ENCODE data around the gene NOS1AP. TPM values are rescaled to one million over a fixed set of nuclear protein-coding genes. Genes with fewer than 3 reads are reported as not detected.

Gene NOS1AP
- total and polyA plus RNA-seq, 2 donors from 2014 or later, result 0.47 to 10.7 TPM

GRCh38 chr1:162118063-162118462 lies 48.6 kb downstream of the NOS1AP start:
- peaks cover 0 to 3% (median 0%) of the 10 kb centered on the region in 3 donors for H3K4me1 ChIP-seq (ENCODE audit: control insufficient read depth in 2 of 3, insufficient read depth in 2 of 3, low read depth in 1 of 3, low read length in 3 of 3)
- no peak overlapping the region for H3K4me3 ChIP-seq (ENCODE audit: low read length in 3 of 3)
- TF ChIP-seq, protein P1, sequence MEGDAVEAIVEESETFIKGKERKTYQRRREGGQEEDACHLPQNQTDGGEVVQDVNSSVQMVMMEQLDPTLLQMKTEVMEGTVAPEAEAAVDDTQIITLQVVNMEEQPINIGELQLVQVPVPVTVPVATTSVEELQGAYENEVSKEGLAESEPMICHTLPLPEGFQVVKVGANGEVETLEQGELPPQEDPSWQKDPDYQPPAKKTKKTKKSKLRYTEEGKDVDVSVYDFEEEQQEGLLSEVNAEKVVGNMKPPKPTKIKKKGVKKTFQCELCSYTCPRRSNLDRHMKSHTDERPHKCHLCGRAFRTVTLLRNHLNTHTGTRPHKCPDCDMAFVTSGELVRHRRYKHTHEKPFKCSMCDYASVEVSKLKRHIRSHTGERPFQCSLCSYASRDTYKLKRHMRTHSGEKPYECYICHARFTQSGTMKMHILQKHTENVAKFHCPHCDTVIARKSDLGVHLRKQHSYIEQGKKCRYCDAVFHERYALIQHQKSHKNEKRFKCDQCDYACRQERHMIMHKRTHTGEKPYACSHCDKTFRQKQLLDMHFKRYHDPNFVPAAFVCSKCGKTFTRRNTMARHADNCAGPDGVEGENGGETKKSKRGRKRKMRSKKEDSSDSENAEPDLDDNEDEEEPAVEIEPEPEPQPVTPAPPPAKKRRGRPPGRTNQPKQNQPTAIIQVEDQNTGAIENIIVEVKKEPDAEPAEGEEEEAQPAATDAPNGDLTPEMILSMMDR (IDR thresholded peaks at IDR 0.05; ENCODE audit: borderline replicate concordance, extremely low read depth, insufficient read depth), result no peak
- no peak overlapping the region for H3K27ac ChIP-seq (ENCODE audit: low read depth in 2 of 2, low read length in 2 of 2)
- DNase-seq (no peak), FAIRE-seq (no peak)
- H3K9ac ChIP-seq (ENCODE audit: low read length in 3 of 3), result no peak overlapping the region
- H3K36me3 ChIP-seq (ENCODE audit: control insufficient read depth in 2 of 3, insufficient read depth in 3 of 3, low read length in 3 of 3), result no peaks in the 10 kb centered on the region
- H3K9me3 ChIP-seq (ENCODE audit: control insufficient read depth in 2 of 3, insufficient read depth in 1 of 3, low read length in 3 of 3), result no peaks in the 10 kb centered on the region
- intact Hi-C loops (cut with DNase I), result no loop called here
- no peaks in the 10 kb centered on the region for H3K27me3 ChIP-seq (ENCODE audit: control insufficient read depth, insufficient read depth, low read length)

- TF ChIP-seq, protein P1 (IDR thresholded peaks at IDR 0.05; ENCODE audit: borderline replicate concordance, extremely low read depth, insufficient read depth), result no peak
- Histone ChIP-seq H3K27me3 (ENCODE audit: control insufficient read depth, insufficient read depth, low read length) (no peaks in the 10 kb centered on the region), H3K4me3 (ENCODE audit: low read length in 3 of 3) (no peak overlapping the region), H3K9ac (ENCODE audit: low read length in 3 of 3) (no peak overlapping the region), H3K27ac (ENCODE audit: low read depth in 2 of 2, low read length in 2 of 2) (no peak overlapping the region), H3K9me3 (ENCODE audit: control insufficient read depth in 2 of 3, insufficient read depth in 1 of 3, low read length in 3 of 3) (no peaks in the 10 kb centered on the region), H3K4me1 (ENCODE audit: control insufficient read depth in 2 of 3, insufficient read depth in 2 of 3, low read depth in 1 of 3, low read length in 3 of 3) (peaks cover 0 to 11% (median 3%) of the 10 kb centered on the region in 3 donors), H3K36me3 (ENCODE audit: control insufficient read depth in 2 of 3, insufficient read depth in 3 of 3, low read length in 3 of 3) (no peaks in the 10 kb centered on the region)
- DNase-seq, result no peak
- intact Hi-C loops (cut with DNase I), result no loop called here
- no peak for FAIRE-seq
Measured at GRCh38 chr1:162128693-162129356, 59.3 kb downstream of the NOS1AP start.

GRCh38 chr1:162130308-162130707 lies 60.8 kb downstream of the NOS1AP start:
- FAIRE-seq, result no peak
- TF ChIP-seq, protein P1 (IDR thresholded peaks at IDR 0.05; ENCODE audit: borderline replicate concordance, extremely low read depth, insufficient read depth), result no peak

More at GRCh38 chr1:162130308-162130707, 60.8 kb downstream of the NOS1AP start:
- DNase-seq, result no peak
- H3K9ac ChIP-seq (ENCODE audit: low read length in 3 of 3), result no peak overlapping the region
- no peaks in the 10 kb centered on the region for H3K27me3 ChIP-seq (ENCODE audit: control insufficient read depth, insufficient read depth, low read length)
- no peaks in the 10 kb centered on the region for H3K36me3 ChIP-seq (ENCODE audit: control insufficient read depth in 2 of 3, insufficient read depth in 3 of 3, low read length in 3 of 3)
- peaks cover 0 to 11% (median 3%) of the 10 kb centered on the region in 3 donors for H3K4me1 ChIP-seq (ENCODE audit: control insufficient read depth in 2 of 3, insufficient read depth in 2 of 3, low read depth in 1 of 3, low read length in 3 of 3)
- intact Hi-C loops (cut with DNase I), result no loop called here
- H3K27ac ChIP-seq (ENCODE audit: low read depth in 2 of 2, low read length in 2 of 2), result no peak overlapping the region
- H3K9me3 ChIP-seq (ENCODE audit: control insufficient read depth in 2 of 3, insufficient read depth in 1 of 3, low read length in 3 of 3), result no peaks in the 10 kb centered on the region
- no peak overlapping the region for H3K4me3 ChIP-seq (ENCODE audit: low read length in 3 of 3)
